Measurements from ENCODE around the gene SLC34A1.

SLC34A1 gene

GRCh38 chr5:177443144-177443983 lies 59.1 kb downstream of the SLC34A1 start:
- no peaks in the 10 kb centered on the region for H3K27me3 ChIP-seq

GRCh38 chr5:177444106-177445051 lies 60.1 kb downstream of the SLC34A1 start:
- Histone ChIP-seq H3K27me3 (no peaks in the 10 kb centered on the region), H3K36me3 (peaks cover 16% of the 10 kb centered on the region), H3K4me1 (peaks cover 23% of the 10 kb centered on the region), H3K9me3 (no peaks in the 10 kb centered on the region), H3K4me3 (ENCODE audit: low read depth, low read length) (no peak overlapping the region)
- TF ChIP-seq CTCF (IDR thresholded peaks at IDR 0.05; ENCODE audit: low read depth, low read length), result no peak
- DNase-seq, result no peak

More at GRCh38 chr5:177443144-177443983, 59.1 kb downstream of the SLC34A1 start:
- Histone ChIP-seq H3K4me1 (peaks cover 12% of the 10 kb centered on the region), H3K9me3 (no peaks in the 10 kb centered on the region), H3K36me3 (peaks cover 24% of the 10 kb centered on the region), H3K4me3 (ENCODE audit: low read depth, low read length) (no peak overlapping the region)
- no peak for TF ChIP-seq CTCF (IDR thresholded peaks at IDR 0.05; ENCODE audit: low read depth, low read length)
- DNase-seq, result peak; percentile 6

- no peak for DNase-seq
- TF ChIP-seq CTCF (IDR thresholded peaks at IDR 0.05; ENCODE audit: low read depth, low read length), result no peak
- Histone ChIP-seq H3K4me1 (peaks cover 21% of the 10 kb centered on the region), H3K4me3 (ENCODE audit: low read depth, low read length) (peak overlapping the region; percentile 66), H3K27me3 (no peaks in the 10 kb centered on the region), H3K36me3 (peaks cover 13% of the 10 kb centered on the region), H3K9me3 (no peaks in the 10 kb centered on the region)
These were observed 61.0 kb downstream of the SLC34A1 start for GRCh38 chr5:177445052-177445916.

- no peak for TF ChIP-seq CTCF (IDR thresholded peaks at IDR 0.05; ENCODE audit: low read depth, low read length)
- DNase-seq, result no peak
- H3K36me3 ChIP-seq, result peaks cover 11% of the 10 kb centered on the region
- peaks cover 19% of the 10 kb centered on the region for H3K4me1 ChIP-seq
- no peaks in the 10 kb centered on the region for H3K9me3 ChIP-seq
- H3K27me3 ChIP-seq, result no peaks in the 10 kb centered on the region
- peak overlapping the region; percentile 66 for H3K4me3 ChIP-seq (ENCODE audit: low read depth, low read length)
These were observed 61.6 kb downstream of the SLC34A1 start for GRCh38 chr5:177445917-177446199.

GRCh38 chr5:177446200-177447065 lies 62.2 kb downstream of the SLC34A1 start, which contains the start of gene PRR7:
PRR7 (plus strand) TSS chr5:177446814; CDS start chr5:177455068, 8,254 bp downstream.
- H3K9me3 ChIP-seq, result no peaks in the 10 kb centered on the region
- no peaks in the 10 kb centered on the region for H3K27me3 ChIP-seq
- DNase-seq, result peak; percentile 85
- peaks cover 11% of the 10 kb centered on the region; the same call in 1 of the 2 replicates for H3K36me3 ChIP-seq
- peaks cover 19% of the 10 kb centered on the region for H3K4me1 ChIP-seq
- TF ChIP-seq CTCF (IDR thresholded peaks at IDR 0.05; ENCODE audit: low read depth, low read length), result no peak
- peak within 1 kb of the TSS; percentile 66 for H3K4me3 ChIP-seq (ENCODE audit: low read depth, low read length)
